Naive B cell (primary cell): ENCODE data around the gene TCERG1L. TPM values are rescaled to one million over a fixed set of nuclear protein-coding genes. Genes with fewer than 3 reads are reported as not detected.
A peak's percentile ranks its signal among the peaks of the same experiment; 100 is the strongest.

Experiments
- ATAC-seq, 2 donors: fragments of 150-1000 bp; cut with Tn5 transposase; 2 replicates each; pipeline ENCODE4 v1.10.0; 2021; ENCODE audit warnings: low read depth in 2 of 2, mild to moderate bottlenecking in 2 of 2, moderate library complexity in 2 of 2
- DNase-seq: peaks from one replicate; pipeline ENCODE4 v3.0.0; 2022
- H3K27ac Mint-ChIP-seq, 6 donors: one replicate each; pipeline ENCODE4 v1.8.0; 2020 to 2022; ENCODE audit warnings: mild to moderate bottlenecking in 6 of 6, mixed read lengths in 6 of 6, moderate library complexity in 5 of 6, inconsistent platforms in 2 of 6
- H3K27me3 Mint-ChIP-seq, 3 donors: one replicate each; pipeline ENCODE4 v1.8.0; 2021 to 2022; ENCODE audit warnings: mixed read lengths in 3 of 3, mild to moderate bottlenecking in 1 of 3
- H3K36me3 Mint-ChIP-seq, 2 donors: one replicate each; pipeline ENCODE4 v1.8.0; 2020 to 2022; ENCODE audit warnings: mixed read lengths in 2 of 2, inconsistent platforms in 1 of 2, mild to moderate bottlenecking in 1 of 2
- H3K4me1 Mint-ChIP-seq, 3 donors: one replicate each; pipeline ENCODE4 v1.8.0; 2020 to 2022; ENCODE audit warnings: mixed read lengths in 3 of 3, inconsistent platforms in 1 of 3, mild to moderate bottlenecking in 1 of 3, moderate library complexity in 1 of 3
- H3K4me3 Mint-ChIP-seq, 8 donors: one replicate each; pipeline ENCODE4 v1.8.0; 2020 to 2022; ENCODE audit warnings: mild to moderate bottlenecking in 8 of 8, mixed read lengths in 8 of 8, moderate library complexity in 8 of 8, inconsistent platforms in 2 of 8
- H3K9me3 Mint-ChIP-seq, 7 donors: one replicate each; pipeline ENCODE4 v1.8.0; 2020 to 2022; ENCODE audit warnings: mixed read lengths in 7 of 7, mild to moderate bottlenecking in 5 of 7, inconsistent platforms in 2 of 7, moderate library complexity in 1 of 7
- polyA plus RNA-seq, 6 donors: library from polyadenylated mRNA; unstranded; fragments of 300-500 nt; fragmentation: Illumina TruSeq; gene quantifications; one replicate each; pipeline ENCODE4 v1.2.3, GENCODE V29; 2021; ENCODE audit warnings: low read depth in 6 of 6

Gene TCERG1L
- polyA plus RNA-seq, 6 donors from 2014 or later, result not detected

GRCh38 chr10:131220601-131221171 lies 90.8 kb downstream of the TCERG1L start:
- peaks cover 0 to 6% (median 0%) of the 10 kb centered on the region in 3 donors for H3K27me3 Mint-ChIP-seq
- H3K4me3 Mint-ChIP-seq, result no peak overlapping the region
- peaks cover 0 to 3% (median 0%) of the 10 kb centered on the region in 7 donors for H3K9me3 Mint-ChIP-seq
- no peaks in the 10 kb centered on the region for H3K36me3 Mint-ChIP-seq
- no peak overlapping the region for H3K27ac Mint-ChIP-seq
- H3K4me1 Mint-ChIP-seq, result no peaks in the 10 kb centered on the region
- DNase-seq, result no peak
- ATAC-seq, result no peak

GRCh38 chr10:131219955-131220489 lies 91.5 kb downstream of the TCERG1L start:
- H3K27me3 Mint-ChIP-seq, result peaks cover 0 to 6% (median 0%) of the 10 kb centered on the region in 3 donors
- peaks cover 0 to 3% (median 0%) of the 10 kb centered on the region in 7 donors for H3K9me3 Mint-ChIP-seq
- H3K4me1 Mint-ChIP-seq, result no peaks in the 10 kb centered on the region
- no peak overlapping the region for H3K4me3 Mint-ChIP-seq
- no peaks in the 10 kb centered on the region for H3K36me3 Mint-ChIP-seq
- no peak overlapping the region for H3K27ac Mint-ChIP-seq
- ATAC-seq, result no peak
- DNase-seq, result no peak

- H3K27ac Mint-ChIP-seq, result no peak overlapping the region
- no peak for DNase-seq
- ATAC-seq, result no peak
- no peaks in the 10 kb centered on the region for H3K4me1 Mint-ChIP-seq
- H3K36me3 Mint-ChIP-seq, result no peaks in the 10 kb centered on the region
- H3K27me3 Mint-ChIP-seq, result peaks cover 0 to 6% (median 0%) of the 10 kb centered on the region in 3 donors
- H3K9me3 Mint-ChIP-seq, result peaks cover 0 to 3% (median 0%) of the 10 kb centered on the region in 7 donors
- H3K4me3 Mint-ChIP-seq, result no peak overlapping the region
Observed at GRCh38 chr10:131219584-131219886, 92.0 kb downstream of the TCERG1L start.

DNA sequence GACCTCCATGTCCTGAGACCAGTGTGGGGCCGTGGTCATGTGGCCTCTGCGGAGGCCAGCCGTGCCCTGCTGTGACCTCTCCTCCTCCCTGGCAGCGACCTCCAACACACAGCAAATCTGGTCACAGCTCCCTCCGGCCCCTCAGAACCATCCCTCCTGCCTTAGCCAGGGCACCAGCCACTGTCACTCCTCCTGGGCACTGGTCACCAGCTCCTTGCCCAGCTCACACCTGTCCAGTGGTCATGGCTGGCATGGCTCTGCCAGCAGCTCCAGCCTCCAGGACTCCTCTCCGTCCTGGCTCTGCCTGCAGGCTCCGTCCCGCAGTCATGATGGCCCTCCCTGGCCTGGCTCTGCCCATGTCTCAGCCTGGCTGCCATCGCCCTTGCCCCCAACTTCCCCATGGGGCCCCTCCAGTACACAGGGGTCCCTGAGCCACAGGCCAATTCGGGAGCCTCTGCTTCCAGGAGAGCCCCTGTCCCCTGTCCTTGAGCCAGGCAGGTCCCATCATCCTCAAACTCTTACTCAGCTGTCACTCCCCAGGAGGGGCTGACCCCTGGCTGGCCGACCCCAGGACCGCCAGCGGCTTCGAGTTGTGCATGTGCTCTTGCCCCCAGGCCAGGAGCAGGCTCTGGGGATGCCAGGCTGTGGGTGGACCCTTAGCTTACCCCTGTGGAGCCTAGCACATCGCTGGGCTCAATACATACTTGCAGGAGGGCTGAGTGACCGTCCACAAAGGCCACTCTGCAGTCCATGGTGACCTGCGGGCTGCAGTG lies 92.5 kb downstream of the TCERG1L start:
- Mint-ChIP-seq H3K4me3 (no peak overlapping the region), H3K27ac (no peak overlapping the region), H3K36me3 (no peaks in the 10 kb centered on the region), H3K9me3 (peaks cover 0 to 3% (median 0%) of the 10 kb centered on the region in 7 donors), H3K27me3 (peaks cover 0 to 2% (median 0%) of the 10 kb centered on the region in 3 donors), H3K4me1 (no peaks in the 10 kb centered on the region)
- DNase-seq, result no peak
- ATAC-seq, result no peak

- H3K36me3 Mint-ChIP-seq, result no peaks in the 10 kb centered on the region
- no peaks in the 10 kb centered on the region for H3K27me3 Mint-ChIP-seq
- ATAC-seq (no peak), DNase-seq (no peak)
- no peak overlapping the region for H3K27ac Mint-ChIP-seq
- peaks cover 0 to 3% (median 0%) of the 10 kb centered on the region in 7 donors for H3K9me3 Mint-ChIP-seq
- H3K4me3 Mint-ChIP-seq, result no peak overlapping the region
- no peaks in the 10 kb centered on the region for H3K4me1 Mint-ChIP-seq
Observed at GRCh38 chr10:131216681-131217230, 94.8 kb downstream of the TCERG1L start.

GRCh38 chr10:131215776-131216175 lies 95.7 kb downstream of the TCERG1L start:
- Mint-ChIP-seq H3K36me3 (no peaks in the 10 kb centered on the region), H3K27me3 (no peaks in the 10 kb centered on the region), H3K4me3 (peak overlapping the region in 1 of 8 donors; percentile 24), H3K9me3 (peaks cover 0 to 3% (median 0%) of the 10 kb centered on the region in 7 donors), H3K4me1 (no peaks in the 10 kb centered on the region), H3K27ac (no peak overlapping the region)
- DNase-seq, result no peak
- ATAC-seq, result no peak

DNA sequence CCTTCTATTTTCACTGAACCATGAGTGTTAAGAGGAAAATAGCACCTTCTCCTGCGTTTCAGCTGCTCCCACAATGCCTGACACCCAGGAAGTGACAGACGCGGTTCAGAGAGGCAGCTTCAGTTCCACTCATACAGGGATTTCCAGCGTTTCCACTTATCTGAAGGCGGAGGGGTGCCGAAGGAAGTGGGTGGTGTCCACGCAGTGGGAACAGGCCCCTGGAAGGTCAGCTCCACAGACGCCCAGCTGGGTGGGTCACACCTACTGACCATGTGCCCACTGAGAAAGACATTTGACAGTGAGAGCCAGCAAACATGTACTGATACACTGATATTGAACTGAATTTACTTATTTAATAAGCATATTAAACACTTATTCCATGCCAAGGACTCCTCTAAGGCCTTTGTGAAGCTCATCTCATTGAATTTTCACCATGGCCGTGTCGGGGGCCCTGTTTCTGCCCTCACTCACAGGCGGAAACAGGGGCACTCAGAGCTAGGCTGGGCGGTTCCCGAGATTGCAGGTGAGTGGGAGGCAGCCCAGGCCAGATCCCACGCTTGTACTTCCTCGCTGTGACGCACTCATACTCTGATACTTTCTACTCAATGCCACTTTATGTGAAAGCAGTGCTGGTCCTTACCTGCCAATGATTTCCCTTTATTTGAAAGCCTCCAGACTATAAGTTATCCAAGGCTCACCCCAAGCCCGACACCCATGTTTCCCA lies 96.8 kb downstream of the TCERG1L start:
- ATAC-seq, result no peak
- Mint-ChIP-seq H3K27me3 (no peaks in the 10 kb centered on the region), H3K4me1 (no peaks in the 10 kb centered on the region), H3K9me3 (peaks cover 0 to 3% (median 0%) of the 10 kb centered on the region in 7 donors), H3K4me3 (no peak overlapping the region), H3K27ac (no peak overlapping the region), H3K36me3 (no peaks in the 10 kb centered on the region)
- DNase-seq, result no peak

DNA sequence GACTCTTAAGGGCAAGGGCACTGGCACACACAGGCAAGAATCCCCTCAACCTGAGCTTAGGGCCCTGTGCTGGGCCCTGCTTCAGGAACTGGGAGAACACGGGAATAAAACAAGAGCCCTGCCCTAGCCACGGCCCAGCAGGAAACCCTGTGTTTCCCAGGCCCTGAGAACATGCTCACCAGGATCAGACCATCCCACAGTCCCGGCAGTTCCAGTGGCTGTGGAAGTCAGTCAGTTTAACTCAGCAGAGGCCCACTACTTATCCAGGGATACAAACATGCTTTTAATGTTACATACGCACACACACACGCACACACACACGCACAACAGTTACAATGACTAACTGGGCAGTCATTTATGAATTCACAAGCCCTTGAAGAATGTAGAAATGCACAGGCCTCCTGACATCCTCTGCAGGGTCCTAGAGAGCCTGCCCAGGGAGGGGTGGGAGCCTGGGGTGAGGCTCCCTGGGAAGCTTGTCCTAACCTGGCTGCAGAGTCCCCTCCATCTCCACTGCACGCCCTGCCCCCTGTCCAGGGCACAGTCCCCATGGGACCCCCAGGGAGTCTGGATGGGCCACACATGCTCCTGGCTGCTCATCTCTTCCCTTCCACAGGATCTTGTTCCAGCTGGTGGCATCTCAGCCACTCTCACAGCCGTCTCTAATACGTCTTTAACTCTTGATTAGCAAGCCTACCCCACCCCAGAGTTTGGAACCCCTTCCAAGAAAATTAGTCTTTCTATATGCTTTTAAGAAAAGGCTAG lies 97.6 kb downstream of the TCERG1L start:
- Mint-ChIP-seq H3K27me3 (no peaks in the 10 kb centered on the region), H3K36me3 (no peaks in the 10 kb centered on the region), H3K4me3 (no peak overlapping the region), H3K9me3 (peaks cover 0 to 3% (median 0%) of the 10 kb centered on the region in 7 donors), H3K27ac (no peak overlapping the region), H3K4me1 (no peaks in the 10 kb centered on the region)
- ATAC-seq (no peak), DNase-seq (no peak)

GRCh38 chr10:131212763-131213325 lies 98.7 kb downstream of the TCERG1L start:
- H3K36me3 Mint-ChIP-seq, result no peaks in the 10 kb centered on the region
- peaks cover 0 to 3% (median 0%) of the 10 kb centered on the region in 7 donors for H3K9me3 Mint-ChIP-seq
- ATAC-seq (no peak), DNase-seq (no peak)
- H3K27me3 Mint-ChIP-seq, result no peaks in the 10 kb centered on the region
- H3K4me1 Mint-ChIP-seq, result no peaks in the 10 kb centered on the region
- H3K4me3 Mint-ChIP-seq, result no peak overlapping the region
- no peak overlapping the region for H3K27ac Mint-ChIP-seq

DNA sequence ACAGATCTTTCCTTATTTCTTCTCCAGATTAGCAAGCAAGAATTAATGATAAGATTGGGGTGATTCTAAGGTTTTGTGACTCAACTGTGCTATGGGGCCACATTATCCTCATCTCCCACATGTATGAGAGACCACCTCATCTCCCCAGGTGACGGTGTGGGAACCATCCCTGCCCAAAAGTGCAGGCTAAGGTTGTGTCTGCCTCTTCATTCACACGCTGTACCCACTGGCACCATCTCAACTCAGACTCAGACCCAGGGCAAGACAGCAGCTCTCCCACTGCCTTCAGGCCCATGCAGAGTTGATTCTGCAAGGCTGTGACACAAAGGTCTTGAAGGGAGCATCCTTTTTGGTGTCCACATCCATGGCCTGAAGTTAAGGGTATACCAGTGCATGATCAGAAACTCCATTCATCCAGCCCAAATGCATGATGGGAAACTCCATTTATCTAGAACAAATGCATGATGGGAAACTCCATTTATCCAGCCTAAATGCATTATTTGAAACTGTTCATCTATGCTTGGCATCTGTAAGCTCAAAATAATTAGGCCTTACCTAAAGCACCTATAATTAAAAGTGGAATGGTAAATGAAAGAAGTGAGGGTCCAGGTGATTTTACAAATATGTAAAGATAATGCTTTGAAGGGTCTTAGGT lies 99.4 kb downstream of the TCERG1L start:
- no peak for DNase-seq
- Mint-ChIP-seq H3K27me3 (peaks cover 0 to 4% (median 0%) of the 10 kb centered on the region in 3 donors), H3K36me3 (no peaks in the 10 kb centered on the region), H3K27ac (no peak overlapping the region), H3K4me1 (no peaks in the 10 kb centered on the region), H3K9me3 (peaks cover 0 to 3% (median 0%) of the 10 kb centered on the region in 7 donors), H3K4me3 (no peak overlapping the region)
- no peak for ATAC-seq

- H3K27me3 Mint-ChIP-seq, result peaks cover 0 to 4% (median 0%) of the 10 kb centered on the region in 3 donors
- no peaks in the 10 kb centered on the region for H3K36me3 Mint-ChIP-seq
- H3K4me3 Mint-ChIP-seq, result no peak overlapping the region
- H3K9me3 Mint-ChIP-seq, result peaks cover 0 to 3% (median 0%) of the 10 kb centered on the region in 7 donors
- ATAC-seq, result no peak
- H3K4me1 Mint-ChIP-seq, result no peaks in the 10 kb centered on the region
- DNase-seq, result no peak
- no peak overlapping the region for H3K27ac Mint-ChIP-seq
Observed at GRCh38 chr10:131211559-131211958, 100.0 kb downstream of the TCERG1L start.

- Mint-ChIP-seq H3K4me3 (no peak overlapping the region), H3K27ac (no peak overlapping the region), H3K27me3 (peaks cover 0 to 4% (median 0%) of the 10 kb centered on the region in 3 donors), H3K9me3 (peaks cover 0 to 3% (median 0%) of the 10 kb centered on the region in 7 donors), H3K36me3 (no peaks in the 10 kb centered on the region), H3K4me1 (no peaks in the 10 kb centered on the region)
- no peak for DNase-seq
- no peak for ATAC-seq
Observed at GRCh38 chr10:131211146-131211545, 100.4 kb downstream of the TCERG1L start.
